Parathyroid adenoma (tissue), 2 donors: ENCODE measurements around the gene LRP1B.
A peak's percentile ranks its signal among the peaks of the same experiment; 100 is the strongest.

Experiments used
- H2AFZ ChIP-seq: fragments of 300-600 bp; sonication (generic); one replicate; pipeline ENCODE4 v1.7.0; 2017; ENCODE audit warnings: antibody characterized with exemption, mild to moderate bottlenecking
- H3K27ac ChIP-seq: fragments of 300-600 bp; sonication (generic); one replicate; pipeline ENCODE4 v1.7.0; 2017
- H3K27me3 ChIP-seq: fragments of 300-600 bp; sonication (generic); one replicate; pipeline ENCODE4 v1.7.0; 2017; ENCODE audit warnings: low read length; ENCODE audit not compliant: control insufficient read depth, insufficient read depth
- H3K36me3 ChIP-seq: fragments of 300-600 bp; sonication (generic); one replicate; pipeline ENCODE4 v1.7.0; 2017; ENCODE audit warnings: low read length; ENCODE audit not compliant: control insufficient read depth, insufficient read depth
- H3K4me1 ChIP-seq: fragments of 300-600 bp; sonication (generic); one replicate; pipeline ENCODE4 v1.7.0; 2017; ENCODE audit warnings: control low read depth
- H3K4me2 ChIP-seq: fragments of 300-600 bp; sonication (generic); one replicate; pipeline ENCODE4 v1.7.0; 2017; ENCODE audit warnings: low read length
- H3K4me3 ChIP-seq: fragments of 300-600 bp; sonication (generic); one replicate; pipeline ENCODE4 v1.7.0; 2017; ENCODE audit warnings: low read depth, low read length
- H3K79me2 ChIP-seq: fragments of 300-600 bp; sonication (generic); one replicate; pipeline ENCODE4 v1.7.0; 2017; ENCODE audit warnings: control low read depth
- H3K9ac ChIP-seq: fragments of 300-600 bp; sonication (generic); one replicate; pipeline ENCODE4 v1.7.0; 2017; ENCODE audit warnings: mild to moderate bottlenecking
- H3K9me3 ChIP-seq: fragments of 300-600 bp; sonication (generic); one replicate; pipeline ENCODE4 v1.7.0; 2017; ENCODE audit warnings: low read length; ENCODE audit not compliant: control insufficient read depth
- TF ChIP-seq, protein P1 (sequence below): fragments of 300-600 bp; sonication (generic); IDR thresholded peaks from one replicate; pipeline ENCODE4 v1.7.0; 2017; ENCODE audit warnings: antibody characterized with exemption, mild to moderate bottlenecking
- donor health status: primary hyperparathyroidism.

LRP1B gene

DNA sequence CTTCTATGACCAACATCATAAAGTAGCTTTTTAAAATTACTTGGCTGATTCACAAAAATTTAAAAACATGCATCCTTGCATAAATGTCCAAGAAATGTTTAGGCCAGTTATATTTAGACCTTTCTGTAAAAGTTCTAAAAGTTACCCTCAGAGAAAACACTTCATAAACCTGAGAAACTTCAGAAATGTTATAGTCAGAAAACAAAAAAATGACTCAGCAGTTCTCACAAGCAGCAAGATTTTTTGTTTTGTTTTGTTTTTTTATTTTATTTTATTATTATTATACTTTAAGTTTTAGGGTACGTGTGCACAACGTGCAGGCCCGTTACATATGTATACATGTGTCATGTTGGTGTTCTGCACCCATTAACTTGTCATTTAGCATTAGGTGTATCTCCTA lies 648.1 kb downstream of the LRP1B start:
- Histone ChIP-seq H3K27ac (no peak overlapping the region), H3K79me2 (no peaks in the 10 kb centered on the region)

DNA sequence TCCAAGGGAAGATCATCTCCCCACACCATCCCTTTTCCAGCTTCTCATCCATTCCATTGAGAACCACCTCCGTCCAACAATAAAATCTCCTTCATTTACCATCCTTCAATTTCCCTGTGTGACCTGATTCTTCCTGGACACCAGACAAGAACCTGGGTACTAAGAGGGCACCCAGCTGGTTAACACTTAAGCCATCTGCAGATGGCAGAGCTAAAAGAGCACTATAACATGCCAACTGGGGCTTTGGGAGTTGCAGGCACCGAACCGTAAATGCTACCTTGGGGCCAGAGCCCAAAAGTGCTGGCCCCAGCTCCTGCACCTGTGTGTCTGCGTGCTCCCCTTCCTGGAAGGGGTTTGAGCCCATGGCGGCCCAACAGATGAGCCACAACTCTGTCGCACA lies 655.0 kb downstream of the LRP1B start:
- Histone ChIP-seq H3K4me2 (no peak overlapping the region), H3K36me3 (no peaks in the 10 kb centered on the region)

More for the DNA sequence above, 648.1 kb downstream of the LRP1B start:
- H3K9ac ChIP-seq = no peak overlapping the region
- peaks cover 3% of the 10 kb centered on the region for H3K4me1 ChIP-seq
- no peaks in the 10 kb centered on the region for H3K27me3 ChIP-seq
- no peaks in the 10 kb centered on the region for H3K36me3 ChIP-seq
- H2AFZ ChIP-seq = no peak overlapping the region
- TF ChIP-seq, protein P1, sequence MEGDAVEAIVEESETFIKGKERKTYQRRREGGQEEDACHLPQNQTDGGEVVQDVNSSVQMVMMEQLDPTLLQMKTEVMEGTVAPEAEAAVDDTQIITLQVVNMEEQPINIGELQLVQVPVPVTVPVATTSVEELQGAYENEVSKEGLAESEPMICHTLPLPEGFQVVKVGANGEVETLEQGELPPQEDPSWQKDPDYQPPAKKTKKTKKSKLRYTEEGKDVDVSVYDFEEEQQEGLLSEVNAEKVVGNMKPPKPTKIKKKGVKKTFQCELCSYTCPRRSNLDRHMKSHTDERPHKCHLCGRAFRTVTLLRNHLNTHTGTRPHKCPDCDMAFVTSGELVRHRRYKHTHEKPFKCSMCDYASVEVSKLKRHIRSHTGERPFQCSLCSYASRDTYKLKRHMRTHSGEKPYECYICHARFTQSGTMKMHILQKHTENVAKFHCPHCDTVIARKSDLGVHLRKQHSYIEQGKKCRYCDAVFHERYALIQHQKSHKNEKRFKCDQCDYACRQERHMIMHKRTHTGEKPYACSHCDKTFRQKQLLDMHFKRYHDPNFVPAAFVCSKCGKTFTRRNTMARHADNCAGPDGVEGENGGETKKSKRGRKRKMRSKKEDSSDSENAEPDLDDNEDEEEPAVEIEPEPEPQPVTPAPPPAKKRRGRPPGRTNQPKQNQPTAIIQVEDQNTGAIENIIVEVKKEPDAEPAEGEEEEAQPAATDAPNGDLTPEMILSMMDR = no peak
- H3K9me3 ChIP-seq = no peaks in the 10 kb centered on the region
- H3K4me3 ChIP-seq = no peak overlapping the region
- H3K4me2 ChIP-seq = no peak overlapping the region

DNA sequence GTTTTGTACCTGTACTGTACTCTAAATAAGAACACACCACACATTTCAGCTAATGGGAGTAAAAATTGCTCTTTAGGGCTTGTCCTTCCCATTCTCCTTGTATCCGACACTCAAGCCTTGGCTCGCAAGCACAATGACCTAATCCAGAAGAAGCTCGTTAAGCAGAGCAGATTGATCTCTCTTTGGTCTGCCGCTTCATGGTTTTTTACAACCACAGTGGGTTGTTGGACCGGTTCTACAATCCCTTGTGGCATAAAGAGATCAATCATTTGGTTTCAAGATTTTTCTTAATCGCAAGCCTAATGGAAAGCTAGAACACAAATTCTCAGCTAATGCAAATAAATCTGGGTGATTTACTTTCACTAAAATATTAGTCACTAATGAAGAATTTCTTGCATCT lies 662.1 kb downstream of the LRP1B start:
- Histone ChIP-seq H3K4me3 (no peak overlapping the region), H3K9me3 (no peaks in the 10 kb centered on the region), H3K27ac (no peak overlapping the region), H3K36me3 (no peaks in the 10 kb centered on the region), H3K4me2 (peak overlapping the region; percentile 55), H3K9ac (no peak overlapping the region), H2AFZ (peak overlapping the region; percentile 19), H3K79me2 (no peaks in the 10 kb centered on the region), H3K27me3 (no peaks in the 10 kb centered on the region), H3K4me1 (peaks cover 2% of the 10 kb centered on the region)
- TF ChIP-seq, protein P1 = no peak

More for the DNA sequence above, 655.0 kb downstream of the LRP1B start:
- H3K27me3 ChIP-seq = no peaks in the 10 kb centered on the region
- H2AFZ ChIP-seq = no peak overlapping the region
- H3K4me1 ChIP-seq = peaks cover 3% of the 10 kb centered on the region
- TF ChIP-seq, protein P1 = no peak
- H3K4me3 ChIP-seq = no peak overlapping the region
- no peak overlapping the region for H3K27ac ChIP-seq
- no peaks in the 10 kb centered on the region for H3K9me3 ChIP-seq
- H3K79me2 ChIP-seq = no peaks in the 10 kb centered on the region
- no peak overlapping the region for H3K9ac ChIP-seq

DNA sequence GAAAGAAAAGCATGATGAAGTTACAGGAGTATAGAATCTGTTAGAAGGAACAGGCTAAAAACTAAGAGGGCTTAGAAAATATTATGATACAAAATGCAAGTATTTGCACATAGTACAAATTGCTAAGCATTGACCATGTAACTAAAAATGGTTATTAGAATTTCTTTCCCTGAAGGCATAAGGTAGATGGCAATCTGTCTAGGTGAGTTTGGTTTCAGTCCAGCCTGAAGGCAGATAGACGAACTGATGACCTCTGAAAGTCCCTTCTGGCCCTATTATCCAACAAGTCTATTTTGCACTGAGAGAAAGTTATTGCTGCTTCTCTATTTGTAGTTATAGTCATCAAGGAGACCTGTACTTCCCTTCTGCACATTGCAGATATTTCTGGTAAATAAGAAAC lies 663.5 kb downstream of the LRP1B start:
- Histone ChIP-seq H3K4me3 (no peak overlapping the region), H3K27me3 (no peaks in the 10 kb centered on the region), H3K4me2 (no peak overlapping the region), H3K79me2 (no peaks in the 10 kb centered on the region), H3K36me3 (no peaks in the 10 kb centered on the region), H2AFZ (no peak overlapping the region), H3K27ac (no peak overlapping the region), H3K4me1 (peaks cover 2% of the 10 kb centered on the region), H3K9ac (no peak overlapping the region), H3K9me3 (no peaks in the 10 kb centered on the region)
- TF ChIP-seq, protein P1 = no peak

DNA sequence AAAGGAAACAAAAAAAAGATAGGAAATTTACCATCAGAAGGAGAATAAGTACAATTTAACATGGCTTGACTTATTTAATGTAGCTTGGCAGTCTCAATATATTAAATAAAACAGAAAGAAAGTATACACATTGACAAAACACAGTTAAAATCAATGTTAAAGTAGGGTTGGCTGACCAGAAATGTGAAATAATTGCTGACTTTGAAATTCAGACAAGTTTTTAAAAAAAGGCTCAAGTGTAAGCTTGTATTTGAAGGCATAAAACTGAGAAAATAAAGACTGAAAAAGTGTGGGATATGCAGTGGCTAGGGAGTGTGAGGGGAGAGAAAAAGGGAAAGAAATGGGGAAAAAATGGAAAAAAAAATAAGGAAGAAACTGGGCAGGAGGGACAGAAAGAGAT lies 665.8 kb downstream of the LRP1B start:
- H3K9ac ChIP-seq = no peak overlapping the region
- no peaks in the 10 kb centered on the region for H3K79me2 ChIP-seq
- H3K27me3 ChIP-seq = no peaks in the 10 kb centered on the region
- peaks cover 2% of the 10 kb centered on the region for H3K4me1 ChIP-seq
- no peaks in the 10 kb centered on the region for H3K9me3 ChIP-seq
- no peak overlapping the region for H3K4me3 ChIP-seq
- H3K4me2 ChIP-seq = no peak overlapping the region
- no peak overlapping the region for H3K27ac ChIP-seq
- TF ChIP-seq, protein P1 = no peak
- no peak overlapping the region for H2AFZ ChIP-seq
- no peaks in the 10 kb centered on the region for H3K36me3 ChIP-seq
